GM12878 (cell line): ENCODE measurements around the gene NPY5R.

ENCODE experiments used
- ATF7 ChIP-seq: fragments of 450-650 bp; IDR thresholded peaks from 2 replicates; pipeline ENCODE4 v1.6.1; 2016; ENCODE audit warnings: low read depth, mild to moderate bottlenecking
- BCL11A ChIP-seq: IDR thresholded peaks from 2 replicates; pipeline ENCODE4 v1.6.1; 2011; ENCODE audit warnings: low read depth, low read length
- BHLHE40 ChIP-seq, 2 experiments: fragments of 450-650 bp in 1 of 2; IDR thresholded peaks; 2 replicates each; pipeline ENCODE4 v1.6.1; 2011 to 2017; ENCODE audit warnings: low read depth in 2 of 2, borderline replicate concordance in 1 of 2, improper control_type of control experiment in 1 of 2, low read length in 1 of 2, mild to moderate bottlenecking in 1 of 2
- NFXL1 ChIP-seq: fragments of 450-650 bp; IDR thresholded peaks from 2 replicates; pipeline ENCODE4 v1.6.1; 2017; ENCODE audit warnings: antibody characterized with exemption, mild to moderate bottlenecking, borderline replicate concordance
- NFYB ChIP-seq: IDR thresholded peaks from 2 replicates; pipeline ENCODE4 v1.6.1; 2011; ENCODE audit warnings: low read depth, mild to moderate bottlenecking, low read length, improper control_type of control experiment, moderate library complexity; ENCODE audit not compliant: insufficient read depth
- RAD21 ChIP-seq: IDR thresholded peaks from 2 replicates; pipeline ENCODE4 v1.6.1; 2011; ENCODE audit warnings: mild to moderate bottlenecking, low read depth, low read length, moderate library complexity; ENCODE audit not compliant: insufficient read depth
- TF ChIP-seq, protein P1 (sequence below), 3 experiments: IDR thresholded peaks in 2 of 3; conservative IDR thresholded peaks in 1 of 3; 2 replicates each; pipeline ENCODE4 v1.5.1; 2011; ENCODE audit warnings: low read depth in 3 of 3, low read length in 3 of 3, mild to moderate bottlenecking in 3 of 3, control low read depth in 2 of 3, moderate library complexity in 2 of 3, inconsistent platforms in 1 of 3, mixed read lengths in 1 of 3; ENCODE audit not compliant: control insufficient read depth in 2 of 3, insufficient read depth in 1 of 3; ENCODE audit errors: extremely low read depth in 1 of 3

DNA sequence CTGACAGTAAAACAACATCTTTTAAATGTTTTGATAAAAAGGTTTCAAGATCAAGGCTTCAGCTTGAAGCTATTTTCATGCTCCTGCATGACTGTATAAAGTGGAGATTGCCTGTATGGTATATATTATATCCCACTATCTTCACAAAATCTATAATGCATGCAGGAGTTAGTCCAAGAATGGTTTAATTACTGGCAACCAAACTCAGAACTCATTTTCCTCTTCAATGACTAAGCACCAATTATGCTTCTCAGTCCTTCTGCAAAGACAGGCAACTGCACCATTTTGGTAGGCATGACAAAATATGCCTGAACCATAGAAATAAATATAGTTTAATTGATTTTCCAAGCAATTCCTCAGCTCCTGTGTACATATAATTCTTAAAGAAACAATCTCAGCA is 54.5 kb downstream of the NPY5R start:
- TF ChIP-seq BHLHE40 (IDR thresholded peaks at IDR 0.05; ENCODE audit: borderline replicate concordance in 1 of 2, low read depth in 2 of 2, low read length in 1 of 2) (no peak), BCL11A (no peak), NFXL1 (no peak), RAD21 (no peak), ATF7 (no peak), NFYB (no peak)
- TF ChIP-seq, protein P1, sequence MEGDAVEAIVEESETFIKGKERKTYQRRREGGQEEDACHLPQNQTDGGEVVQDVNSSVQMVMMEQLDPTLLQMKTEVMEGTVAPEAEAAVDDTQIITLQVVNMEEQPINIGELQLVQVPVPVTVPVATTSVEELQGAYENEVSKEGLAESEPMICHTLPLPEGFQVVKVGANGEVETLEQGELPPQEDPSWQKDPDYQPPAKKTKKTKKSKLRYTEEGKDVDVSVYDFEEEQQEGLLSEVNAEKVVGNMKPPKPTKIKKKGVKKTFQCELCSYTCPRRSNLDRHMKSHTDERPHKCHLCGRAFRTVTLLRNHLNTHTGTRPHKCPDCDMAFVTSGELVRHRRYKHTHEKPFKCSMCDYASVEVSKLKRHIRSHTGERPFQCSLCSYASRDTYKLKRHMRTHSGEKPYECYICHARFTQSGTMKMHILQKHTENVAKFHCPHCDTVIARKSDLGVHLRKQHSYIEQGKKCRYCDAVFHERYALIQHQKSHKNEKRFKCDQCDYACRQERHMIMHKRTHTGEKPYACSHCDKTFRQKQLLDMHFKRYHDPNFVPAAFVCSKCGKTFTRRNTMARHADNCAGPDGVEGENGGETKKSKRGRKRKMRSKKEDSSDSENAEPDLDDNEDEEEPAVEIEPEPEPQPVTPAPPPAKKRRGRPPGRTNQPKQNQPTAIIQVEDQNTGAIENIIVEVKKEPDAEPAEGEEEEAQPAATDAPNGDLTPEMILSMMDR (IDR thresholded peaks at IDR 0.05 in 2 of 3, conservative IDR thresholded peaks at IDR 0.05 in 1 of 3; ENCODE audit: control insufficient read depth in 2 of 3, extremely low read depth in 1 of 3, insufficient read depth in 1 of 3, low read depth in 3 of 3, low read length in 3 of 3): no peak
